Hepatocyte (in vitro differentiated cells): ENCODE results near the gene GAR1.

ENCODE experiments used
- CTCF ChIP-seq: fragments of 200-600 bp; sonication (generic); IDR thresholded peaks from 2 replicates; pipeline ENCODE4 v1.5.1; 2016; ENCODE audit warnings: antibody characterized with exemption, mild to moderate bottlenecking; ENCODE audit not compliant: poor library complexity
- EZH2 ChIP-seq: fragments of 200-600 bp; sonication (generic); IDR thresholded peaks from 2 replicates; pipeline ENCODE4 v1.6.1; 2016; ENCODE audit warnings: antibody characterized with exemption, mild to moderate bottlenecking, borderline replicate concordance
- EZH2phosphoT487 ChIP-seq: fragments of 200-600 bp; sonication (generic); IDR thresholded peaks from one replicate; pipeline ENCODE4 v1.6.1; 2018; ENCODE audit warnings: antibody characterized with exemption, mild to moderate bottlenecking, low read depth, moderate library complexity; ENCODE audit not compliant: unreplicated experiment, severe bottlenecking

GRCh38 chr4:109786846-109787245 lies 28.7 kb upstream of the GAR1 start:
- no peak for TF ChIP-seq EZH2
- TF ChIP-seq CTCF = no peak
- TF ChIP-seq EZH2phosphoT487 = no peak
